ENCODE results near the gene C20orf144. TPM values are rescaled to one million over a fixed set of nuclear protein-coding genes. Genes with fewer than 3 reads are reported as not detected.
A peak's percentile ranks its signal among the peaks of the same experiment; 100 is the strongest.

The C20orf144 gene
- total and polyA plus RNA-seq, 9 of the 15 experiments (the other 6 are each of a cell fraction or from before 2014, with no cell fraction given), result 0.04 to 0.23 (median 0.11) TPM; not detected in 2

DNA sequence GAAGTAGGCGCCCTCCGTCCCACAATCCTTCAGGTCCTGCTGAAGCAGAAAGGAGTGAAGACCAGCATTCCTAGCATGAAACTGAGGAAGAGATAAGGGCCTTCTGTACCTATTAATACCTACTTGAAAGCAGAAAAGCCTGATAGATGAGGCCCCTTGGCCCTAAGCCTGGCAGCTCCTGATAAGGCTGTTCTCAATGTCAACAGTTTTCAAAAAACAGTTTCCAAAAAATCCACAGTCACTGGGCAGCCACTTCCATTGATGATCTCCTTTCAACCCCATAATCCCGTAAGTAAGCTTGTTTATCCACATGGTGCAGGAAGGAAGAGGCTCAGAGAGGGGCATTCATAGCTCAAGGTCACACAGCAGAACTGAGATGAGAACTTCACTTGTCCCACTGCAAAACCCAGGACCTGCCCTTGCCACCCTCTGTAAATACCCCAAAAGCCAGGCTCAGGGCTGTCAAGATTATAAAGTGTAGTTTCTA lies 26.9 kb downstream of the C20orf144 start (continued):
- TF ChIP-seq, protein P1, sequence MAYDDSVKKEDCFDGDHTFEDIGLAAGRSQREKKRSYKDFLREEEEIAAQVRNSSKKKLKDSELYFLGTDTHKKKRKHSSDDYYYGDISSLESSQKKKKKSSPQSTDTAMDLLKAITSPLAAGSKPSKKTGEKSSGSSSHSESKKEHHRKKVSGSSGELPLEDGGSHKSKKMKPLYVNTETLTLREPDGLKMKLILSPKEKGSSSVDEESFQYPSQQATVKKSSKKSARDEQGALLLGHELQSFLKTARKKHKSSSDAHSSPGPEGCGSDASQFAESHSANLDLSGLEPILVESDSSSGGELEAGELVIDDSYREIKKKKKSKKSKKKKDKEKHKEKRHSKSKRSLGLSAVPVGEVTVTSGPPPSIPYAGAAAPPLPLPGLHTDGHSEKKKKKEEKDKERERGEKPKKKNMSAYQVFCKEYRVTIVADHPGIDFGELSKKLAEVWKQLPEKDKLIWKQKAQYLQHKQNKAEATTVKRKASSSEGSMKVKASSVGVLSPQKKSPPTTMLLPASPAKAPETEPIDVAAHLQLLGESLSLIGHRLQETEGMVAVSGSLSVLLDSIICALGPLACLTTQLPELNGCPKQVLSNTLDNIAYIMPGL (CRISPR knock-in tag; IDR thresholded peaks at IDR 0.05), result no peak
- TF ChIP-seq RFX7 (CRISPR knock-in tag; IDR thresholded peaks at IDR 0.05) (no peak), MTA3 (IDR thresholded peaks at IDR 0.05; ENCODE audit: borderline replicate concordance) (peak; percentile 61; the same call in 1 of the 2 replicates), FOXK1 (CRISPR knock-in tag; IDR thresholded peaks at IDR 0.05; ENCODE audit: borderline replicate concordance) (0 out of 2 replicates have a peak, but pooled peaks have one; percentile 73), SAFB (IDR thresholded peaks at IDR 0.05; ENCODE audit: borderline replicate concordance, low read depth, low read length) (no peak), ARHGAP35 (IDR thresholded peaks at IDR 0.05; ENCODE audit: partially characterized antibody) (no peak), NFE2 (IDR thresholded peaks at IDR 0.05; ENCODE audit: low read depth) (peak; percentile 70), ZNF197 (CRISPR knock-in tag; IDR thresholded peaks at IDR 0.05; ENCODE audit: low read depth) (no peak), E2F3 (CRISPR knock-in tag; IDR thresholded peaks at IDR 0.05) (no peak), HEY1 (CRISPR knock-in tag; IDR thresholded peaks at IDR 0.05; ENCODE audit: borderline replicate concordance) (no peak), ZNF217 (CRISPR knock-in tag; IDR thresholded peaks at IDR 0.05) (no peak), POLR2AphosphoS5 (IDR thresholded peaks at IDR 0.05; ENCODE audit: control insufficient read depth, insufficient read depth, low read depth, low read length) (peak; percentile 81), NFIC (IDR thresholded peaks at IDR 0.05) (peak; percentile 84), FOXJ2 (tag; IDR thresholded peaks at IDR 0.05) (0 out of 2 replicates have a peak, but pooled peaks have one; percentile 50), NCOA1 (IDR thresholded peaks at IDR 0.05; ENCODE audit: low read depth) (0 out of 2 replicates have a peak, but pooled peaks have one; percentile 21), CCNT2 (IDR thresholded peaks at IDR 0.05; ENCODE audit: borderline replicate concordance, extremely low read depth, insufficient read length, low read depth, low read length) (peak; percentile 92), NR2C1 (IDR thresholded peaks at IDR 0.05) (peak; percentile 43; the same call in 1 of the 2 replicates), NR2C1 (tag; IDR thresholded peaks at IDR 0.05) (peak; percentile 55), BRD4 (IDR thresholded peaks at IDR 0.05) (no peak), ILF3 (IDR thresholded peaks at IDR 0.05; ENCODE audit: borderline replicate concordance) (no peak), ZNF354B (CRISPR knock-in tag; IDR thresholded peaks at IDR 0.05) (no peak)
- TF ChIP-seq, protein P2, sequence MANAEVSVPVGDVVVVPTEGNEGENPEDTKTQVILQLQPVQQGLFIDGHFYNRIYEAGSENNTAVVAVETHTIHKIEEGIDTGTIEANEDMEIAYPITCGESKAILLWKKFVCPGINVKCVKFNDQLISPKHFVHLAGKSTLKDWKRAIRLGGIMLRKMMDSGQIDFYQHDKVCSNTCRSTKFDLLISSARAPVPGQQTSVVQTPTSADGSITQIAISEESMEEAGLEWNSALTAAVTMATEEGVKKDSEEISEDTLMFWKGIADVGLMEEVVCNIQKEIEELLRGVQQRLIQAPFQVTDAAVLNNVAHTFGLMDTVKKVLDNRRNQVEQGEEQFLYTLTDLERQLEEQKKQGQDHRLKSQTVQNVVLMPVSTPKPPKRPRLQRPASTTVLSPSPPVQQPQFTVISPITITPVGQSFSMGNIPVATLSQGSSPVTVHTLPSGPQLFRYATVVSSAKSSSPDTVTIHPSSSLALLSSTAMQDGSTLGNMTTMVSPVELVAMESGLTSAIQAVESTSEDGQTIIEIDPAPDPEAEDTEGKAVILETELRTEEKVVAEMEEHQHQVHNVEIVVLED (CRISPR knock-in tag; IDR thresholded peaks at IDR 0.05), result no peak
- TF ChIP-seq, protein P3, sequence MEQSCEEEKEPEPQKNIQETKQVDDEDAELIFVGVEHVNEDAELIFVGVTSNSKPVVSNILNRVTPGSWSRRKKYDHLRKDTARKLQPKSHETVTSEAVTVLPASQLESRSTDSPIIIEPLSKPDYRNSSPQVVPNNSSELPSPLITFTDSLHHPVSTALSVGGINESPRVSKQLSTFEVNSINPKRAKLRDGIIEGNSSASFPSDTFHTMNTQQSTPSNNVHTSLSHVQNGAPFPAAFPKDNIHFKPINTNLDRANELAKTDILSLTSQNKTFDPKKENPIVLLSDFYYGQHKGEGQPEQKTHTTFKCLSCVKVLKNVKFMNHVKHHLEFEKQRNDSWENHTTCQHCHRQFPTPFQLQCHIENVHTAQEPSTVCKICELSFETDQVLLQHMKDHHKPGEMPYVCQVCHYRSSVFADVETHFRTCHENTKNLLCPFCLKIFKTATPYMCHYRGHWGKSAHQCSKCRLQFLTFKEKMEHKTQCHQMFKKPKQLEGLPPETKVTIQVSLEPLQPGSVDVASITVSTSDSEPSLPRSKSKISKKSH (CRISPR knock-in tag; IDR thresholded peaks at IDR 0.05), result no peak
- TF ChIP-seq, protein P4, sequence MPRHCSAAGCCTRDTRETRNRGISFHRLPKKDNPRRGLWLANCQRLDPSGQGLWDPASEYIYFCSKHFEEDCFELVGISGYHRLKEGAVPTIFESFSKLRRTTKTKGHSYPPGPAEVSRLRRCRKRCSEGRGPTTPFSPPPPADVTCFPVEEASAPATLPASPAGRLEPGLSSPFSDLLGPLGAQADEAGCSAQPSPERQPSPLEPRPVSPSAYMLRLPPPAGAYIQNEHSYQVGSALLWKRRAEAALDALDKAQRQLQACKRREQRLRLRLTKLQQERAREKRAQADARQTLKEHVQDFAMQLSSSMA (CRISPR knock-in tag; IDR thresholded peaks at IDR 0.05), result no peak
- TF ChIP-seq, protein P5, sequence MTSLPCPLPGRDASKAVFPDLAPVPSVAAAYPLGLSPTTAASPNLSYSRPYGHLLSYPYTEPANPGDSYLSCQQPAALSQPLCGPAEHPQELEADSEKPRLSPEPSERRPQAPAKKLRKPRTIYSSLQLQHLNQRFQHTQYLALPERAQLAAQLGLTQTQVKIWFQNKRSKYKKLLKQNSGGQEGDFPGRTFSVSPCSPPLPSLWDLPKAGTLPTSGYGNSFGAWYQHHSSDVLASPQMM (CRISPR knock-in tag; IDR thresholded peaks at IDR 0.05), result no peak

Data from K562 (cell line).